ENCODE measurements around the gene GOLGA3.

The GOLGA3 gene

DNA sequence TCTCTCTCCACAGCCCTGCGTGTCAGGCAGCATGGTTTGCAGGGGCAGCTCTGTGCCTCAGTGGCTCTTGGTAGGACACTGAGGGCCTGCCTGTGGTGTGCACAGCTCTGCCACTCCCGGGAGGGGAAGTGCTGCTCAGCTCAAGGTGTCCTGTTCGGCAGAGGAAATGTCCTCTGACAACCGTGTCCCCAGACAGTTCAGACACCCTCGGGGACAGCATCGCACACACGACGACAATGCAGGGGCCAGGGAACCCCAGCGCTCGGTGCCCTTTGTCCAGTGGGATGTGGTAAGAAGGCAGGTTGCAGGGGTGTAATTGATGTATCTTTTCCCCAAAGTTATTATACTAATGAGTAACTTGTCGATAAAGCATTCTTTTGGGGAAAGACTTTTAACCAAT, 81.3 kb downstream of the GOLGA3 start:
- no peak for DNase-seq

- DNase-seq, result no peak
Measured at GRCh38 chr12:132746613-132747012, 82.1 kb downstream of the GOLGA3 start.

- DNase-seq, result no peak
Measured at GRCh38 chr12:132743831-132744230, 84.8 kb downstream of the GOLGA3 start.

GRCh38 chr12:132741620-132742019, 87.0 kb downstream of the GOLGA3 start:
- DNase-seq, result no peak

DNA sequence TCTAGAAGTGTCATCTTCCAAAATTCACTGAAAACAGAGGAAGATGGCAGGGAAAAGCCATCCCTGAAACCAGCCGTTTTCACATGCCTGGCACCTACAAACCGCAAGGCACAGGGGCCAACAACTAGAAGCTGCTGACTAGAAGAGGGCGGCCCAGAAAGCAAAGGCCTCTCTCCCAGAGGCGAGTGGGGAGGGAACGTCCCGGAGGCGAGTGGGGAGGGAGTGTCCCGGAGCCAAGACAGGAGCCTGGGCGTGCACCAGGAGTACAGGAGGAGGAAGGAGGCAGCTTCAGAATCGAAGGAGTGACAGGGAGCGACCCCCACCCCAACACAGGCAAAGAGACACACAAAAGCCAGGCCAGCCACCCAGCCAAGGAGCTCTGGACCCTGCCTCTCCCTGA, 88.0 kb downstream of the GOLGA3 start:
- no peak for DNase-seq

DNA sequence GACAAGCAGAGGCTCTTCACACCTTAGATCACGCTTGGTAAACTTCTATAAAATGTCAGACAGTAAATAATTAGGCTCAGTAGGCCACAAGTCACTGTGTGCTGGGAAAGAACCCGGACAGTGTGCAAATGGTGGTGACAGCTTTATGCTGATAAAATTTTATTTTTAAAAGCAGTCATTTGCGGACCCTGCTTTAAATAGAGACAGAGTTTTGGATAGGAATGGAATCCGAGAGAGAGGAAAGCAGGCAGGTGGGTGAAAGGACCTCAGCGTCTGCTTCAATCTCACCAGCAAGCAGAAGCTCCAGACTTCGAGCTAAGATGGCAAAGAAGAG, 88.4 kb downstream of the GOLGA3 start:
- DNase-seq, result no peak

DNA sequence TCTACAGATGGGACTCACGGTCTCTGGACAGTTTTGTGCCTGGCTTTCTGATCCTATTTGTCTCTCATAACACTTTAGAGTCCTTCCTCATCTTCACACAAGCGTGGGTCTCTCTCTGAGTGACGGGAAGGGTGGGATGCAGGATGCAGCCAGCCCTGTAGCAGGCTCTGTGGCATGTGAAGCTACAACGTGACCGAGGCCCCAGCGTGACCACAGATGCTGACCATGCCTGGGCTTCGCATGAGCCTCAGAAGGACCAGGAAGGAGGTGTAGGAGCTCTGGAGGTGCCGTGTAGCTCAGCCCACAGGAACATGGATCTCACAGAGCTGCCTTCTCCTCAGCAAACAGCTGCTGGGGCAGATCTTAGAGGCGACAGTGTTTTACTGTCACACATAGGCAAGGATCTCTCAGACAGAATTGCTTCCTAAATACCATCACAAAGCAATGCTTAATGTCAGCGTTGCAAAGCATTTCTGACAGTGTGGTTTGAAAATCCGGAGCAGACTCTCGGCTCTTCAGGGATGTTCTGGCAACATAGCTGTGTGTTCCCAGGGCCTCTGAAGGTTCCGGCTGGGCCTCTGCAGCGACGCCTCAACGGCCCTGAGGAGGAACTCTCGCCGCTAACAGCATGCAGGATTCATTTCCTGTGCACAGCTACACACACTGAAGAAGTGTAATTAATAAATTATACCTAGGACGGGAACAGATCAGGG, 88.9 kb downstream of the GOLGA3 start:
- no peak for DNase-seq

DNA sequence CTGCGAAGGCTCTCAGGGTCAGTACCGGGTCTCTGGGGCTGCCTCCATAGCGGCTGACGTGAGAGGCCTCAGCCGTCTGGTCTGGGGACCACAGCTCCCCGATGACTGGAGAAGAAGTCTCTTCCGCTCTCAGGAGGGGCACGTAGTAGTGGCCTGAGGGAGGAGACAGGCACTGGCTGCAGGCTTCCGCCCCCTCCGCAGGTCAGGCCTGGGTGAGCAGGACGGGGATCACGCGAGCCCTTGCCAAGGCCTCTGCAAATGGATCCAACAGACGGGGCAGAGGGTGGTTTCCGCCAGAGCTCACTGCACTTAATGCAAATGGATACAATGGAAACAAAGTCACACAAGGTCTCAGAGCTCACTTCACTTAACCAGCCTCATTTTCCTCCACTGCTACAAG, 91.8 kb downstream of the GOLGA3 start:
- no peak for DNase-seq

DNA sequence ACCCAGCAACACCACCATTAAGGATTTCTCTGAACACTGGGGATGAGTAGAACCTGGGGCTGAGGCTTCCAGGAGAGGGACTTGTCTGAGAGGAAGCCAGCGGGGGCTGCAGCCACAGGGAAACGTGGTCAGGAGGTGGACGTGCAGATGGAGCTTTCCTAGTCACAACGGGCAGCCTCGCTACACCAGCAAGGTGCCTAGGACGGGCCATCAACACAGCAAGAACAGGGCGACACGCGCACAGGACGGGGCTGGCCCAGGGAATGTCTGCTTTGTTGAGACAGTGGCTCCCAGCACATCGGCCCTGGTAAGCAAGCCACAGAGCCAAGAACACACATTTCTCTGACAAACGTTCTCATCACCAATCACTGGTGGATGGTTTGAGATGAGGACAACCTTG, 92.3 kb downstream of the GOLGA3 start:
- no peak for DNase-seq

DNA sequence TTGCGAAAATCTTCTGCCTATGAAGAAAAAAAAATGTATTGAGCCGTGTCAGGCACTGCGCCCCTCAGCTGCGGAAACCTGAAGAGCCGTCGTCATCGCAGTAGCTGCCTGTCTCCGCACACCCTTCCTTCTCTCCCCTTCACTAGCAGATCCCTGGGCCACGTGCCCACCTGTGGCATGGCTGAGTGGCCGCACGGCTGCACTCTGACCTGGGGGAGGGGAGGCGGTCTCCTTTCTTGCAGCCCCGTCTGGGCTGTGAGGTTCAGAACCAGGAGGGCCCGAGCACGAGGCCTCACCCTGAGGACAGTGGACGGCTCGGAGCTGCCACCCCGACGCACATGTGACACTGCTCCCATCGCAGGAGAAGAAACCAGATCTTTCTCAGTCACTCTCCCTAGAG, 93.2 kb downstream of the GOLGA3 start:
- DNase-seq, result no peak

- no peak for DNase-seq
Measured at GRCh38 chr12:132734206-132734605, 94.5 kb downstream of the GOLGA3 start.

- no peak for DNase-seq
Measured at GRCh38 chr12:132731574-132731973, 97.1 kb downstream of the GOLGA3 start.

GRCh38 chr12:132730353-132730752, 98.3 kb downstream of the GOLGA3 start:
- DNase-seq, result no peak

DNA sequence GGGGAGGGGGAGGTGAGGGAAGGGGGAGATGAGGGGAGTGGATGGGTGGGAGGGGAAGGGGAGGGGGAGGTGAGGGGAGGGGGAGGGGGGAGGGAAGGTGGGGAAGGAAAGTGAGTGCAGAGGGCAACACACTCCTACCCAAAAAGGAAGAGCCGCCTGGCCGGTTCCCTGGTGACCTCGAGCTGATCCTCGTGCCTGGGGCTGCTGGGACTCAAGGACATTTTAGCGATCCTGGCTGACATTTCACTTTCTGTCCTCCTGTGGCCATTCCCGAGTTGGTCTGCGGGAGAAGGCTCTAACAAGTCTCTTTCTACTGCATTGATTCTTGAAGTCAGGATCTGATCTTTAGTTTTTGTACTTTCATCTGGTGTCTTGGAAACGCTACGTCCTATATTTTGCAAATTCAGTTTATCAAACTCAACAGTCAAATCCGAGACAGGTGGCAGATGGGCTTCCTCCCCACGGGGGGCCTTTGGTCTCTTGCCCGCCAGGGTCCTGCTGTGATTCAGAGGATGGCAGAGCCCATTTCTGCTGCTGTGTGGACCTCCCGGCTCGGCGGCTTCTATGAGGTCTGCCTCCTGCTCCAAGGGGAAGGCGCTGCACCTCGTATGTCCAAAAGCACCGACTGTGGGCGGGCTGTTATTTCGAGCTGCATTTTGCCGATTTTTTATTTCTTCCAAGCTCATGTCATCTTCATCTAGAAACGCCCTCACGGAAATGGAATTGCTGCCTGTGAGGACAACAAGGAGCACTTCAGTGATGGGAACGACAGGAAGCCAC, 98.9 kb downstream of the GOLGA3 start:
- no peak for DNase-seq

DNA sequence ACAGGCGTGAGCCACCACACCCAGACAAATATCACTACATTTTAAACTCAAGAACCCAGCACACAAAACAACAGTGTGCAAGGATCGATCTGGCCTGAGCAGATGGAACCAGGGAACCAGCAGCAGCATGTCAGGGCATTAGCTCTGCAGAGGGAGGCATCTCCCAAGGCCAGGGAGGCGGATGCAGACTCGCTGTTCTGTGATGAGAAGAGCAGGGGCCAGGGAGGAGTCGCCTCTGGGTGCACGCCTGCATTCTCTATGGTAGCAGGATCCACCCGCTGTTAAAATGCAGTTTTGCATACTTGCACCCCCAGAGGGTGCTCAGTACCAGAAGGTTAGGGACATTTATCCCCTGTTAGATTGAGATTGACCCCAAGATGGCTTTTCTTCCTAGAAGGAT, 100.2 kb downstream of the GOLGA3 start:
- DNase-seq, result no peak

DNA sequence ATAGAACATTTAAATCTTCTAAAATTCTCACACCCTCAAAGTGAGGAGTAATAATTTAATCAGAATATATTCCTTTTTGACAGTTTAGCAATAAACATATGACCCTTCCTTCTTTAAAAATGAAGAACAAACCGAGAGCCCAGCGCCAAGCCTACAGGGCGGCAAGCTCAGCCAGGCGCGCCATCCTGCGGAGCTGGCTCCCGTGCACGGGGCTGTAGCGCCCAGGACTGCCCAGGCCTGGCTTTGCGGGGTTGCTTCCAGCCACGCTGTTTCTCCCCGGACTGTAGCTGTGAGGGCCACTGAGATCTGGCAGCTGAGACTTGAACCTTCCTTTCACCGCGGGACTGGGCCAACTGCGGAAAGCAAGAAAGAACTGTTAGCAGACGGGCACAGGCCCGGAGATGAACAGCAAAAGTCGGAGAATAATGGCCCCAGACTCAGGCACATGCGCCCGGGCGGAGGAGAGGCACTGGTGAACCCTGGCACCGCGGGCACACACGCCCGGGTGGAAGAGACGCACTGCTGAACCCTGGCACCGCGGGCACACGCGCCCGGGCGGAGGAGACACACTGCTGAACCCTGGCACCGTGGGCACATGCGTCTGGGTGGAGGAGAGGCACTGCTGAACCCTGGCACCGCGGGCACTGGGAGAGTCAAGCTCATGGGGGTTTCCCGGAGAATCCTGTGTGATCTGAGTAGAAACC, 101.4 kb downstream of the GOLGA3 start:
- no peak for DNase-seq

- no peak for DNase-seq
Measured at GRCh38 chr12:132726386-132726785, 102.3 kb downstream of the GOLGA3 start.

- no peak for DNase-seq
Measured at GRCh38 chr12:132724506-132725241, 104.0 kb downstream of the GOLGA3 start.

DNA sequence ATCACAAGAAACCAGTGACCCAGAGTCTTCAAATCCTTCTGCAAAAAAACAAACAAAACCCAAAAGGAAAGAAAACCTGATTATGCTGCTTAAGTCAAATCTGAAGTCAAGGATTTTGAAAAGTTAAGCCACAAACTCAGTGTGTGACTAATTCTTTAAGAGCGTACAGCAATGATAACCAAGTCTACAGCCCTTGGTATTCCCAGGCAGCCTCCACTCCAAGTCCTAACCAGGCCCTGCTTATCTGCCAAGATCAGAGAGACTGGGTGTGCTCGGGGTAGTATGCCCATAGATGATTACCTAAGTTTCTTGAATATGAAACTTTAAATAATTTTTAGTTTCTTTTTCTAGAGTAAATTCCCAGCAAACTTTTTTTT, 104.9 kb downstream of the GOLGA3 start:
- no peak for DNase-seq

DNA sequence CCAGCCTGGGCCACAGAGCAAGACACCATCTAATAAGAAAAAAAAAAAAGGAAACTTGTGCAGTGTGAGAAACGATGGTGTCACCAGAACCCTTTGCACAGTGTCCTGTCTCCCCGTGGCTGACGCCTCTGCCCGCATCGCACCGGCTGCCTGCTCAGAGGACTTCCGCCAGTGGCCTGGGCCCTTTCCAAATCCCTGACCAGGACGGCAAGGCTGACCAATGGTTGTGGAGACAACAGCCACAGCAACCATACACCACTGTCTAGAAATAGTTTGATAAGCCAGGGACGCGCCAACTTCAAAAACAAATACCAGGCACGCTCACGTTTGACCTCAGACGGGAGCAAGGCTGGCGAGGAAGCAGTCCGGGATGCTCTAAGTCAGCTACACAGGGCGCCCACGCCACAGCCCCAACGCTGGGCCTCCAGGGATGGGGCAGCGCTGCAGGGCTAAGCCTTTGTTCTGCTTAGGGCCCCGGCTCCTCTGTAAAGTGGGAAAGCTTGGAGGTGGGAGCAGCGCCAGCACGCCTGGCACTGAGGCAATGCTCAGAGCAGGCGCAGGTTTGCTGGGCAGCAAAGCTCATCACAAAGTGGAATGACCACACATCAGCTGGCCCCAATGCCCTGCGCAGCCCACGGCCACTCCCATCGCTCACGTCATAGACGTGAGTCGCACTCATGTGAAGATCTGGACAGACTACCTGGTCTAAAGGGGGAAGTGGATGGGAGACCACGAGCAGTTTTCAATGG, 105.5 kb downstream of the GOLGA3 start:
- no peak for DNase-seq

DNA sequence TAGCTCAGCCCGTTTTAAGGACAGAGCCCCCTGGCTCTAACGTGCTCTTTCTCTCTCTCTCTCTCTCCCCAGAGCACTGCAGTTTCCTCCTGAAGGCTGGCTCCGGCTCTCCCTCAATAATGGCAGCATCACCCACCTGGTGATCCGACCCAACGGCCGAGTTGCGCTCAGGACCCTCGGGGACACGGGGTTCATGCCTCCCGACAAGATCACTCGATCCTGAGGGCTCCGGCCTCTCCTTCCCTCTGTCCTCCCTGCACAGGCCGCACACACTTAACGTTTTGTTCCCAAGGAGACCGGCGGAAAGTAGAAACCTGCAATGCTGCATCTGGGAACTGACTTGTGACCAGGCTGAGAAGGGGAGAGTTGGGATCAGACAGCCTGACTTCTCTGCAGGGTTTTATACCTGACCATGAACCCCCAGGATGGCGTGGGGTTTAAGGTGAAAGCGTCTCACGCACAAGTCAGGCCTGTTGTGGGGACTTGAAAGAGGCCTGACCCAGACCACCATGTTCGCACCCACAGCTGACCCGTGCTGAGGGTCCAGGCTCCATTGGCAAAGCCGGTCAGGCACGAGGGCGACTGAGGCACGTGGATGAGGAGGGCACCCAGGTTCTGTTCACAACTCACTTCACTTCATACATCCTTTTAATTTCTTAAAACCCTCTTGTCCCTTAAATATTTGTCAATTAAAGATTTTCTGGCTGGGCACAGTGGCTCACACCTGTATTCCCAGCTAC, 107.9 kb downstream of the GOLGA3 start:
- DNase-seq, result no peak

DNA sequence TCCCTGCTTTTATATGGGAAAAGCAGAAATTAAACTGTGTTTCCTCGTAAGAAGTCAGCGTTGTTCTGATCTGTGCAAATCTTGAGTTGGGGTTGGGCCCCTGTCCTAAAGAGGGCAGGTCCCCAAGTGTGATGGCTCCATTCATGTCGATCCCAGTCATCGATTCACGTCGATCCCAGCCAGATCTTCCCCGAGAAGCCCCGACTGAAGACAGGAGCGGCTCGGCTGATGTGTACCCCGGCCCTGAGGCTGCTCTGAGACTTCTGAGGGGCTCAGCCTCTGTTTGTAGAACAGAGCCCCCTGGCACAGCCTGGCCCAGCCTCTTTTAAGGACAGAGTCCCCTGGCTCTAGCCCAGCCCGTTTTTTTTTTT, 108.7 kb downstream of the GOLGA3 start:
- DNase-seq, result no peak
